Tibial nerve (tissue), 4 donors: Measurements from ENCODE around the gene PDCD6IP. TPM values are rescaled to one million over a fixed set of nuclear protein-coding genes. Genes with fewer than 3 reads are reported as not detected.
"Not testable (repeated sequence)": the region's sequence is repeated elsewhere in the genome, so short reads cannot be mapped to it uniquely, and the experiment has no call there.

Source experiments
- DNase-seq, 2 donors: peaks; one replicate each; pipeline ENCODE4 v3.0.0-alpha.2; 2019; ENCODE audit warnings: low spot score in 2 of 2
- H3K27ac ChIP-seq, 4 donors: fragments of 200-600 bp; sonication (generic) in 3 of 4; one replicate each; pipeline ENCODE4 v1.5.1; 2017 to 2019; ENCODE audit warnings: mild to moderate bottlenecking in 1 of 4
- H3K27me3 ChIP-seq, 2 donors: fragments of 200-600 bp; sonication (generic) in 1 of 2; one replicate each; pipeline versions ENCODE4 v1.5.1 to v1.6.0; 2017 to 2019
- H3K36me3 ChIP-seq, 3 donors: fragments of 200-600 bp; sonication (generic); one replicate each; pipeline ENCODE4 v1.5.1; 2018 to 2019
- H3K4me1 ChIP-seq, 4 donors: fragments of 200-600 bp; sonication (generic) in 3 of 4; one replicate each; pipeline ENCODE4 v1.5.1; 2017 to 2019
- H3K4me3 ChIP-seq, 4 donors: fragments of 200-600 bp; sonication (generic) in 3 of 4; one replicate each; pipeline ENCODE4 v1.5.1; 2017 to 2019; ENCODE audit warnings: mild to moderate bottlenecking in 1 of 4, moderate library complexity in 1 of 4
- H3K9me3 ChIP-seq, 4 donors: fragments of 200-600 bp; sonication (generic) in 3 of 4; one replicate each; pipeline ENCODE4 v1.5.1; 2017 to 2019
- EP300 ChIP-seq, 2 donors: sonication (generic); formaldehyde crosslinking; IDR thresholded peaks; one replicate each; pipeline ENCODE4 v1.6.1; 2017; ENCODE audit warnings: antibody characterized with exemption in 2 of 2, mild to moderate bottlenecking in 1 of 2
- POLR2A ChIP-seq, 2 donors: fragments of 450-650 bp; IDR thresholded peaks; one replicate each; pipeline ENCODE4 v1.6.1; 2017; ENCODE audit warnings: antibody characterized with exemption in 2 of 2, mild to moderate bottlenecking in 2 of 2, moderate library complexity in 2 of 2
- WGBS, 2 donors: methylation state at CpG; one replicate each; pipeline ENCODE4 v1.1.5; 2018; 5-methylcytosine and 5-hydroxymethylcytosine counted together
- total RNA-seq, 4 donors: library from RNA; depleted of rRNA; stranded (reverse); fragments of >200 nt; gene quantifications; one replicate each; pipeline ENCODE4 v1.1.0, GENCODE V29; 2016
- TF ChIP-seq, protein P1 (sequence below), 5 experiments: fragments of 200-600 bp in 3 of 5; fragments of 450-650 bp in 2 of 5; sonication (generic) in 3 of 5; IDR thresholded peaks; one replicate each; pipeline ENCODE4 v1.5.1; 2016 to 2019; ENCODE audit warnings: antibody characterized with exemption in 5 of 5, mild to moderate bottlenecking in 3 of 5, moderate library complexity in 2 of 5

Gene PDCD6IP
- 100 to 1,000 TPM; 151 to 436 (median 259) TPM for total RNA-seq

- H3K36me3 ChIP-seq = peaks cover 0 to 11% (median 0%) of the 10 kb centered on the region in 3 donors
- WGBS, 2 donors = 1% methylated on average over 36 to 45 of the region's 69 CpGs
- TF ChIP-seq EP300 (IDR thresholded peaks at IDR 0.05) = peak; percentile 77 to 95
- TF ChIP-seq POLR2A (IDR thresholded peaks at IDR 0.05) = peak; percentile 88 to 89
- TF ChIP-seq, protein P1, sequence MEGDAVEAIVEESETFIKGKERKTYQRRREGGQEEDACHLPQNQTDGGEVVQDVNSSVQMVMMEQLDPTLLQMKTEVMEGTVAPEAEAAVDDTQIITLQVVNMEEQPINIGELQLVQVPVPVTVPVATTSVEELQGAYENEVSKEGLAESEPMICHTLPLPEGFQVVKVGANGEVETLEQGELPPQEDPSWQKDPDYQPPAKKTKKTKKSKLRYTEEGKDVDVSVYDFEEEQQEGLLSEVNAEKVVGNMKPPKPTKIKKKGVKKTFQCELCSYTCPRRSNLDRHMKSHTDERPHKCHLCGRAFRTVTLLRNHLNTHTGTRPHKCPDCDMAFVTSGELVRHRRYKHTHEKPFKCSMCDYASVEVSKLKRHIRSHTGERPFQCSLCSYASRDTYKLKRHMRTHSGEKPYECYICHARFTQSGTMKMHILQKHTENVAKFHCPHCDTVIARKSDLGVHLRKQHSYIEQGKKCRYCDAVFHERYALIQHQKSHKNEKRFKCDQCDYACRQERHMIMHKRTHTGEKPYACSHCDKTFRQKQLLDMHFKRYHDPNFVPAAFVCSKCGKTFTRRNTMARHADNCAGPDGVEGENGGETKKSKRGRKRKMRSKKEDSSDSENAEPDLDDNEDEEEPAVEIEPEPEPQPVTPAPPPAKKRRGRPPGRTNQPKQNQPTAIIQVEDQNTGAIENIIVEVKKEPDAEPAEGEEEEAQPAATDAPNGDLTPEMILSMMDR (IDR thresholded peaks at IDR 0.05) = peak in 3 of 5 experiments; percentile 6 to 58 (median 50)
- peak; percentile 76 to 85 for DNase-seq
- peaks cover 0 to 44% (median 21%) of the 10 kb centered on the region in 4 donors for H3K4me1 ChIP-seq
- H3K27me3 ChIP-seq = no peaks in the 10 kb centered on the region
- no peaks in the 10 kb centered on the region for H3K9me3 ChIP-seq
- peak within 1 kb of the TSS; percentile 69 to 85 (median 78) for H3K4me3 ChIP-seq
- H3K27ac ChIP-seq = peak within 1 kb of the TSS; percentile 89 to 96 (median 94)
Measured at GRCh38 chr3:33798418-33799201, at the start of gene PDCD6IP. PDCD6IP (plus strand) TSS chr3:33798630; CDS start chr3:33798729, 99 bp downstream.

- Histone ChIP-seq H3K9me3 (peaks cover 0 to 10% (median 5%) of the 10 kb centered on the region in 4 donors), H3K36me3 (no peaks in the 10 kb centered on the region), H3K4me1 (no peaks in the 10 kb centered on the region), H3K27me3 (no peaks in the 10 kb centered on the region), H3K4me3 (no peak overlapping the region), H3K27ac (no peak overlapping the region)
- TF ChIP-seq EP300 (IDR thresholded peaks at IDR 0.05) = no peak
- TF ChIP-seq, protein P1 (IDR thresholded peaks at IDR 0.05) = no peak
- TF ChIP-seq POLR2A (IDR thresholded peaks at IDR 0.05) = no peak
- WGBS, 2 donors = 47 to 52% methylated on average over 2 of the region's 2 CpGs
- DNase-seq = no peak
Measured at GRCh38 chr3:33749546-33750210, 48.8 kb upstream of the PDCD6IP start.

DNA sequence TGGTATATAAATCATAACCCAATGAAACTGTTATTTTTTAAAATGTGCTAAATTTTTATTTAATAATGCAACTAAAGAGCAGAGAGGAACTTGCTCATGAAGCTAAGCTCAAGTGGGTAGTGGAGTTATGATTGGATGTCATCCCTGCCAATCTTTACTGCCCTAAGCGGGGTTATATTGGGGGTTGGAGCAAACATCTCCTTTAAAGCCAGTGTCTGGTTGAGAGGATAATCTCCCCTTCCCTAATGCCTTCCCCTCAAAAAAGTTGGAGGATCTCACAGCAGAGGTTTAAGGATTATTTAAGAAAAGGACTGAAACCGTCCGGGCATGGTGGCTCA lies 48.2 kb upstream of the PDCD6IP start:
- Histone ChIP-seq H3K27ac (no peak overlapping the region), H3K9me3 (peaks cover 0 to 15% (median 5%) of the 10 kb centered on the region in 4 donors), H3K4me1 (no peaks in the 10 kb centered on the region), H3K27me3 (no peaks in the 10 kb centered on the region), H3K36me3 (no peaks in the 10 kb centered on the region), H3K4me3 (no peak overlapping the region)
- WGBS, 2 donors = 87 to 95% methylated on average over 3 of the region's 3 CpGs
- TF ChIP-seq, protein P1 (IDR thresholded peaks at IDR 0.05) = no peak
- TF ChIP-seq POLR2A (IDR thresholded peaks at IDR 0.05) = no peak
- no peak for TF ChIP-seq EP300 (IDR thresholded peaks at IDR 0.05)
- no peak for DNase-seq

DNA sequence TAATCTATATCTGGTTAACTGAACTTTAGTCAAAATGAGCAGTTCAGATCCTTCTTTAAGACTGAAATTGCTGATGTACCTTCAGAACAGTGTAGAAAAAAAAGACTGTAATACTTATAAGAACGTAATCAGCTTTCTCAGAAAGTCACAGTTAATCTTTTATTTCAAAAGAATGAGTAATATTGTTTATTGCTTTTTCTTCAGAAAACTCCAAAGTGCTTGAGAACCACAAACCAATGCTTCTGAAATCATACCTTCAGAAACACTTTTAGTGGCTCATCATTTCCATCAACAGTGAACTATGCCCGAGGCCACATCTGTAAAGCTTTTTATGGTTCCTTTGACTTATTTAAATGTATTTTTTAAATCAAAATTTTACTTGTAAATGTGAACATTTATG lies 47.1 kb upstream of the PDCD6IP start:
- peaks cover 0 to 15% (median 5%) of the 10 kb centered on the region in 4 donors for H3K9me3 ChIP-seq
- no peaks in the 10 kb centered on the region for H3K36me3 ChIP-seq
- 66 to 77% methylated on average over 2 of the region's 2 CpGs for WGBS, 2 donors
- H3K4me1 ChIP-seq = no peaks in the 10 kb centered on the region
- no peak for DNase-seq
- TF ChIP-seq, protein P1 (IDR thresholded peaks at IDR 0.05) = no peak
- TF ChIP-seq EP300 (IDR thresholded peaks at IDR 0.05) = no peak
- TF ChIP-seq POLR2A (IDR thresholded peaks at IDR 0.05) = no peak
- no peaks in the 10 kb centered on the region for H3K27me3 ChIP-seq
- H3K4me3 ChIP-seq = no peak overlapping the region
- H3K27ac ChIP-seq = no peak overlapping the region

DNA sequence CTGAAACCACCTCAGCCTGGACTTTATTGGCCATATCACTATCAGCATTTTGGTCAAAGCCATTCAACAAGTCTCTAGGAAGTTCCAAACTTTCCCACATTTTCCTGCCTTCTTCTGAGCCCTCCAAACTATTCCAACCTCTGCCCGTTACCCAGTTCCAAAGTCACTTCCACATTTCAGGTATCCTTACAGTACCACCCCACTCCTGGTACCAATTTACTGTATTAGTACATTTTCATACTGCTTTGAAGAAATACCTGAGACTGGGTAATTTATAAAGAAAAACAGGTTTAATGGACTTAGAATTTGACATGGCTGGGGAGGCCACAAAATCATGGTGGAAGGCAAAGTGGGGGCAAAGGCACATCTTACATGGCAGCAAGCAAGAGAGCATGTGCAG lies 44.0 kb upstream of the PDCD6IP start:
- H3K27me3 ChIP-seq, H3K4me1 ChIP-seq, DNase-seq, H3K36me3 ChIP-seq, H3K27ac ChIP-seq, H3K4me3 ChIP-seq: not testable (repeated sequence)
- 96% methylated on average over 1 of the region's 1 CpG for WGBS, 2 donors
- H3K9me3 ChIP-seq = peaks cover 0 to 15% (median 5%) of the 10 kb centered on the region in 4 donors
